Upper lobe of left lung (tissue), 6 donors: ENCODE measurements around the gene EGFR. TPM values are rescaled to one million over a fixed set of nuclear protein-coding genes. Genes with fewer than 3 reads are reported as not detected.
A peak's percentile ranks its signal among the peaks of the same experiment; 100 is the strongest.
"Not testable (repeated sequence)": the region's sequence is repeated elsewhere in the genome, so short reads cannot be mapped to it uniquely, and the experiment has no call there.

Source experiments
- ATAC-seq, 2 donors: fragments of 200-7000 bp; cut with Tn5 transposase; one replicate each; pipeline ENCODE4 v1.9.1; 2022; ENCODE audit warnings: mild to moderate bottlenecking in 2 of 2, moderate library complexity in 2 of 2; ENCODE audit not compliant: low FRiP score in 2 of 2
- DNase-seq, 2 donors: peaks; one replicate each; pipeline ENCODE4 v3.0.0-alpha.2; 2019 to 2020
- H3K27ac ChIP-seq, 4 donors: fragments of 200-600 bp; sonication (generic); one replicate each; pipeline ENCODE4 v1.5.1; 2016 to 2019
- H3K27me3 ChIP-seq, 4 donors: fragments of 200-600 bp; sonication (generic); one replicate each; pipeline ENCODE4 v1.5.1; 2017 to 2019
- H3K36me3 ChIP-seq, 4 donors: fragments of 200-600 bp; sonication (generic); one replicate each; pipeline ENCODE4 v1.5.1; 2016 to 2019
- H3K4me1 ChIP-seq, 4 donors: fragments of 200-600 bp; sonication (generic); one replicate each; pipeline ENCODE4 v1.5.1; 2018 to 2019
- H3K4me3 ChIP-seq, 4 donors: fragments of 200-600 bp; sonication (generic); one replicate each; pipeline ENCODE4 v1.5.1; 2017 to 2019; ENCODE audit warnings: mild to moderate bottlenecking in 2 of 4, moderate library complexity in 1 of 4
- H3K9me3 ChIP-seq, 4 donors: fragments of 200-600 bp; sonication (generic); one replicate each; pipeline ENCODE4 v1.5.1; 2018 to 2019
- EP300 ChIP-seq, 4 donors: sonication (generic); formaldehyde crosslinking; IDR thresholded peaks; one replicate each; pipeline ENCODE4 v1.5.1; 2017; ENCODE audit warnings: antibody characterized with exemption in 4 of 4, control low read depth in 2 of 4
- POLR2A ChIP-seq, 4 donors: fragments of 450-650 bp; IDR thresholded peaks; one replicate each; pipeline ENCODE4 v1.5.1; 2016 to 2017; ENCODE audit warnings: antibody characterized with exemption in 4 of 4, mild to moderate bottlenecking in 2 of 4
- POLR2AphosphoS5 ChIP-seq, 2 donors: sonication (generic); formaldehyde crosslinking; IDR thresholded peaks; one replicate each; pipeline ENCODE4 v1.5.1; 2017; ENCODE audit warnings: antibody characterized with exemption in 2 of 2
- WGBS, 2 donors: methylation state at CpG; one replicate each; pipeline ENCODE4 v1.1.5; 2017 to 2018; 5-methylcytosine and 5-hydroxymethylcytosine counted together
- total RNA-seq, 6 donors: library from RNA; depleted of rRNA in 4 of 6; stranded (reverse); fragments of >200 nt in 4 of 6; gene quantifications; one replicate each; pipeline versions ENCODE4 v1.1.0 to v1.2.1, GENCODE V29; 2016 to 2021
- TF ChIP-seq, protein P1 (sequence below), 6 experiments: fragments of 450-650 bp in 4 of 6; fragments of 200-600 bp in 2 of 6; sonication (generic) in 2 of 6; IDR thresholded peaks; one replicate each; pipeline ENCODE4 v1.5.1; 2016 to 2019; ENCODE audit warnings: antibody characterized with exemption in 6 of 6
- donor health status: DM: no; HTN: no; CAD: no; lungs with moderate emphysema.
- donor health status: DM: no; HTN: yes; CAD: no; lungs with severe emphysema.

The EGFR gene
- total RNA-seq, 6 donors from 2014 or later: 58.7 to 110 (median 93.2) TPM

DNA sequence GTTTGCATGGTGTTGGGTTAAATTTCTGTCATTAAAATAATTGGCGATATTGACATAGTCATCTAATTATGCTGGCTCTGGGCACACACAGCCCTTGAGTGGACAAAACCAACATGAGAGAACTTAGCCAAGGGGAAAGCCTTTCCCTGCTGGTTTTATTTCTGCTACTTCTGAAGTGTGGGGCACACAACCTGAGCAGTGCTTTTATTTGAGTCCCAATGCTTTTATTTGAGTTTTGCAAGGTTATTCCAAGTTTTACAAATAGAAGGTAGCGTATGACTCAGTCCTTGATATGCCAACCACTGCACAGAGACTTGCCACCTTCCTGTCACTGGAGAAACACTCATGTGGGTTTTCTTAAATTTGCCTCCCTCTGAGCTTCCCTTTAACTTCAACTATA lies 145.7 kb downstream of the EGFR start:
- Histone ChIP-seq H3K4me3 (no peak overlapping the region), H3K4me1 (peaks cover 0 to 3% (median 0%) of the 10 kb centered on the region in 4 donors), H3K9me3 (no peaks in the 10 kb centered on the region), H3K27ac (peak overlapping the region in 1 of 4 donors; percentile 4), H3K36me3 (peaks cover 0 to 79% (median 31%) of the 10 kb centered on the region in 4 donors), H3K27me3 (no peaks in the 10 kb centered on the region)
- no peak for ATAC-seq
- no peak for DNase-seq
- 72 to 74% methylated on average over 2 of the region's 2 CpGs for WGBS, 2 donors
- TF ChIP-seq EP300 (IDR thresholded peaks at IDR 0.05) (no peak), POLR2AphosphoS5 (IDR thresholded peaks at IDR 0.05) (no peak)
- TF ChIP-seq, protein P1, sequence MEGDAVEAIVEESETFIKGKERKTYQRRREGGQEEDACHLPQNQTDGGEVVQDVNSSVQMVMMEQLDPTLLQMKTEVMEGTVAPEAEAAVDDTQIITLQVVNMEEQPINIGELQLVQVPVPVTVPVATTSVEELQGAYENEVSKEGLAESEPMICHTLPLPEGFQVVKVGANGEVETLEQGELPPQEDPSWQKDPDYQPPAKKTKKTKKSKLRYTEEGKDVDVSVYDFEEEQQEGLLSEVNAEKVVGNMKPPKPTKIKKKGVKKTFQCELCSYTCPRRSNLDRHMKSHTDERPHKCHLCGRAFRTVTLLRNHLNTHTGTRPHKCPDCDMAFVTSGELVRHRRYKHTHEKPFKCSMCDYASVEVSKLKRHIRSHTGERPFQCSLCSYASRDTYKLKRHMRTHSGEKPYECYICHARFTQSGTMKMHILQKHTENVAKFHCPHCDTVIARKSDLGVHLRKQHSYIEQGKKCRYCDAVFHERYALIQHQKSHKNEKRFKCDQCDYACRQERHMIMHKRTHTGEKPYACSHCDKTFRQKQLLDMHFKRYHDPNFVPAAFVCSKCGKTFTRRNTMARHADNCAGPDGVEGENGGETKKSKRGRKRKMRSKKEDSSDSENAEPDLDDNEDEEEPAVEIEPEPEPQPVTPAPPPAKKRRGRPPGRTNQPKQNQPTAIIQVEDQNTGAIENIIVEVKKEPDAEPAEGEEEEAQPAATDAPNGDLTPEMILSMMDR (IDR thresholded peaks at IDR 0.05): no peak

GRCh38 chr7:55165176-55165861 lies 146.5 kb downstream of the EGFR start:
- no peak for ATAC-seq
- H3K36me3 ChIP-seq: peaks cover 0 to 79% (median 35%) of the 10 kb centered on the region in 4 donors
- DNase-seq: peak in 1 of 2 donors; percentile 51
- peak overlapping the region in 1 of 4 donors; percentile 4 for H3K27ac ChIP-seq
- H3K4me1 ChIP-seq: peaks cover 0 to 3% (median 0%) of the 10 kb centered on the region in 4 donors
- TF ChIP-seq POLR2AphosphoS5 (IDR thresholded peaks at IDR 0.05): no peak
- no peak for TF ChIP-seq POLR2A (IDR thresholded peaks at IDR 0.05)
- no peak for TF ChIP-seq EP300 (IDR thresholded peaks at IDR 0.05)
- TF ChIP-seq, protein P1 (IDR thresholded peaks at IDR 0.05): no peak
- no peaks in the 10 kb centered on the region for H3K27me3 ChIP-seq
- H3K4me3 ChIP-seq: no peak overlapping the region
- no peaks in the 10 kb centered on the region for H3K9me3 ChIP-seq
- 90 to 99% methylated on average over 10 to 13 of the region's 13 CpGs for WGBS, 2 donors

DNA sequence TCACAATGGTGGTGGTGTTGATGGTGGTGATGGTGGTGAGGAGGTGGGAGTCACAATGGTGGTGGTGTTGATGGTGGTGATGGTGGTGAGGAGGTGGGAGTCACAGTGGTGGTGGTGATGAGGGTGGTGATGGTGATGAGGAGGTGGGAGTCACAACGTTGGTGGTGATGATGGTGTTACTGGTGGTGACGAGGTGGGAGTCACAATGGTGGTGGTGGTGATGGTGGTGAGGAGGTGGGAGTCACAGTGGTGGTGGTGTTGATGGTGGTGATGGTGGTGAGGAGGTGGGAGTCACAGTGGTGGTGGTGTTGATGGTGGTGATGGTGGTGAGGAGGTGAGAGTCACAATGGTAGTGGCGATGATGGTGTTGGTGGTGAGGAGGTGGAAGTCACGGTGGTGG lies 148.5 kb downstream of the EGFR start:
- not testable (repeated sequence) for DNase-seq, H3K4me1 ChIP-seq, H3K27ac ChIP-seq, ATAC-seq, H3K27me3 ChIP-seq, H3K9me3 ChIP-seq, H3K4me3 ChIP-seq
- 82 to 91% methylated on average over 4 of the region's 4 CpGs for WGBS, 2 donors
- H3K36me3 ChIP-seq: peaks cover 10 to 79% (median 45%) of the 10 kb centered on the region in 4 donors

DNA sequence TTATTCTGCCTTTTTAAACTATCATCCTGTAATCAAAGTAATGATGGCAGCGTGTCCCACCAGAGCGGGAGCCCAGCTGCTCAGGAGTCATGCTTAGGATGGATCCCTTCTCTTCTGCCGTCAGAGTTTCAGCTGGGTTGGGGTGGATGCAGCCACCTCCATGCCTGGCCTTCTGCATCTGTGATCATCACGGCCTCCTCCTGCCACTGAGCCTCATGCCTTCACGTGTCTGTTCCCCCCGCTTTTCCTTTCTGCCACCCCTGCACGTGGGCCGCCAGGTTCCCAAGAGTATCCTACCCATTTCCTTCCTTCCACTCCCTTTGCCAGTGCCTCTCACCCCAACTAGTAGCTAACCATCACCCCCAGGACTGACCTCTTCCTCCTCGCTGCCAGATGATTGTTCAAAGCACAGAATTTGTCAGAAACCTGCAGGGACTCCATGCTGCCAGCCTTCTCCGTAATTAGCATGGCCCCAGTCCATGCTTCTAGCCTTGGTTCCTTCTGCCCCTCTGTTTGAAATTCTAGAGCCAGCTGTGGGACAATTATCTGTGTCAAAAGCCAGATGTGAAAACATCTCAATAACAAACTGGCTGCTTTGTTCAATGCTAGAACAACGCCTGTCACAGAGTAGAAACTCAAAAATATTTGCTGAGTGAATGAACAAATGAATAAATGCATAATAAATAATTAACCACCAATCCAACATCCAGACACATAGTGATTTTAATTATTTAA lies 151.7 kb downstream of the EGFR start:
- WGBS, 2 donors: 82 to 84% methylated on average over 11 of the region's 11 CpGs
- peaks cover 20 to 81% (median 62%) of the 10 kb centered on the region in 4 donors for H3K36me3 ChIP-seq
- H3K27me3 ChIP-seq: no peaks in the 10 kb centered on the region
- no peak overlapping the region for H3K27ac ChIP-seq
- TF ChIP-seq, protein P1 (IDR thresholded peaks at IDR 0.05): no peak
- TF ChIP-seq POLR2A (IDR thresholded peaks at IDR 0.05): no peak
- TF ChIP-seq POLR2AphosphoS5 (IDR thresholded peaks at IDR 0.05): no peak
- TF ChIP-seq EP300 (IDR thresholded peaks at IDR 0.05): no peak
- no peaks in the 10 kb centered on the region for H3K9me3 ChIP-seq
- DNase-seq (no peak), ATAC-seq (no peak)
- no peak overlapping the region for H3K4me3 ChIP-seq
- H3K4me1 ChIP-seq: peaks cover 0 to 1% (median 0%) of the 10 kb centered on the region in 4 donors

DNA sequence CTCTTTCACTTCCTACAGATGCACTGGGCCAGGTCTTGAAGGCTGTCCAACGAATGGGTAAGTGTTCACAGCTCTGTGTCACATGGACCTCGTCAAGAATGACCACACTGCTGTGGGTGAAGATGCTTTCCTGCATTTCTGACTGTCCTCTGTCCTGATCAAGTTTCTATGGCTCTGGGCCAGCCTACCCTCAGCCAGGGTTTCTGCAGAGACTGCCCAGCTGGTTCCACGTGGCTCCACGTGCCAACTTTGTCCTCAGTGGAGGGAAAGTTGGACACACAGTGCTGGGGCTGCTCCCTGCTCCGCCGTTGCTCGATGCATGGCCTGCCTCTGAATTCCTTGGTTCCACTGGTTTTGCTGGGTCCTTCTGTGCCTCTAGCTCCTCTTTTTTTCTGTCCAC lies 152.3 kb downstream of the EGFR start:
- Histone ChIP-seq H3K27ac (no peak overlapping the region), H3K9me3 (no peaks in the 10 kb centered on the region), H3K4me3 (no peak overlapping the region), H3K36me3 (peaks cover 20 to 77% (median 57%) of the 10 kb centered on the region in 4 donors), H3K27me3 (no peaks in the 10 kb centered on the region), H3K4me1 (peaks cover 0 to 2% (median 0%) of the 10 kb centered on the region in 4 donors)
- WGBS, 2 donors: 74 to 89% methylated on average over 7 of the region's 7 CpGs
- DNase-seq (no peak), ATAC-seq (no peak)
- TF ChIP-seq, protein P1 (IDR thresholded peaks at IDR 0.05): no peak
- no peak for TF ChIP-seq EP300 (IDR thresholded peaks at IDR 0.05)
- no peak for TF ChIP-seq POLR2A (IDR thresholded peaks at IDR 0.05)
- TF ChIP-seq POLR2AphosphoS5 (IDR thresholded peaks at IDR 0.05): no peak
